T-helper 17 cell (primary cell): ENCODE results near the gene RASA3. TPM values are rescaled to one million over a fixed set of nuclear protein-coding genes. Genes with fewer than 3 reads are reported as not detected.
"Not testable (repeated sequence)": the region's sequence is repeated elsewhere in the genome, so short reads cannot be mapped to it uniquely, and the experiment has no call there.

ENCODE experiments used
- ATAC-seq: fragments of 150-1000 bp; cut with Tn5 transposase; 2 replicates; pipeline ENCODE4 v1.10.0; 2021; ENCODE audit warnings: mild to moderate bottlenecking, moderate library complexity
- DNase-seq, 3 donors: peaks; one replicate each; pipeline versions ENCODE4 v3.0.0 to v3.0.0-alpha.2; 2020 to 2021
- H3K9me3 ChIP-seq: one replicate; pipeline ENCODE4 v1.7.0; 2013; ENCODE audit warnings: low read length, mild to moderate bottlenecking; ENCODE audit not compliant: control insufficient read depth, poor library complexity, severe bottlenecking
- H3K27ac Mint-ChIP-seq: one replicate; pipeline ENCODE4 v1.8.0; 2022; ENCODE audit warnings: mild to moderate bottlenecking, moderate library complexity, mixed read lengths
- H3K27me3 Mint-ChIP-seq: one replicate; pipeline ENCODE4 v1.8.0; 2022; ENCODE audit warnings: mixed read lengths
- H3K36me3 Mint-ChIP-seq: one replicate; pipeline ENCODE4 v1.8.0; 2022; ENCODE audit warnings: low read depth, mixed read lengths
- H3K4me1 Mint-ChIP-seq: one replicate; pipeline ENCODE4 v1.8.0; 2022; ENCODE audit warnings: mild to moderate bottlenecking, mixed read lengths
- H3K4me3 Mint-ChIP-seq: one replicate; pipeline ENCODE4 v1.8.0; 2022; ENCODE audit warnings: mild to moderate bottlenecking, moderate library complexity, mixed read lengths
- total RNA-seq, 4 donors: library from RNA in 2 of 4; stranded (reverse) in 2 of 4; gene quantifications; one replicate each; pipeline ENCODE4 v1.2.3 and lab custom pipeline; 2022 to 2026

Gene RASA3, protein sequence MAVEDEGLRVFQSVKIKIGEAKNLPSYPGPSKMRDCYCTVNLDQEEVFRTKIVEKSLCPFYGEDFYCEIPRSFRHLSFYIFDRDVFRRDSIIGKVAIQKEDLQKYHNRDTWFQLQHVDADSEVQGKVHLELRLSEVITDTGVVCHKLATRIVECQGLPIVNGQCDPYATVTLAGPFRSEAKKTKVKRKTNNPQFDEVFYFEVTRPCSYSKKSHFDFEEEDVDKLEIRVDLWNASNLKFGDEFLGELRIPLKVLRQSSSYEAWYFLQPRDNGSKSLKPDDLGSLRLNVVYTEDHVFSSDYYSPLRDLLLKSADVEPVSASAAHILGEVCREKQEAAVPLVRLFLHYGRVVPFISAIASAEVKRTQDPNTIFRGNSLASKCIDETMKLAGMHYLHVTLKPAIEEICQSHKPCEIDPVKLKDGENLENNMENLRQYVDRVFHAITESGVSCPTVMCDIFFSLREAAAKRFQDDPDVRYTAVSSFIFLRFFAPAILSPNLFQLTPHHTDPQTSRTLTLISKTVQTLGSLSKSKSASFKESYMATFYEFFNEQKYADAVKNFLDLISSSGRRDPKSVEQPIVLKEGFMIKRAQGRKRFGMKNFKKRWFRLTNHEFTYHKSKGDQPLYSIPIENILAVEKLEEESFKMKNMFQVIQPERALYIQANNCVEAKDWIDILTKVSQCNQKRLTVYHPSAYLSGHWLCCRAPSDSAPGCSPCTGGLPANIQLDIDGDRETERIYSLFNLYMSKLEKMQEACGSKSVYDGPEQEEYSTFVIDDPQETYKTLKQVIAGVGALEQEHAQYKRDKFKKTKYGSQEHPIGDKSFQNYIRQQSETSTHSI
- 100 to 1,000 TPM; 204 to 215 TPM for total RNA-seq
- 310 to 398 reads per million in 2 donors for total RNA-seq (lab: John Stamatoyannopoulos, UW)

DNA sequence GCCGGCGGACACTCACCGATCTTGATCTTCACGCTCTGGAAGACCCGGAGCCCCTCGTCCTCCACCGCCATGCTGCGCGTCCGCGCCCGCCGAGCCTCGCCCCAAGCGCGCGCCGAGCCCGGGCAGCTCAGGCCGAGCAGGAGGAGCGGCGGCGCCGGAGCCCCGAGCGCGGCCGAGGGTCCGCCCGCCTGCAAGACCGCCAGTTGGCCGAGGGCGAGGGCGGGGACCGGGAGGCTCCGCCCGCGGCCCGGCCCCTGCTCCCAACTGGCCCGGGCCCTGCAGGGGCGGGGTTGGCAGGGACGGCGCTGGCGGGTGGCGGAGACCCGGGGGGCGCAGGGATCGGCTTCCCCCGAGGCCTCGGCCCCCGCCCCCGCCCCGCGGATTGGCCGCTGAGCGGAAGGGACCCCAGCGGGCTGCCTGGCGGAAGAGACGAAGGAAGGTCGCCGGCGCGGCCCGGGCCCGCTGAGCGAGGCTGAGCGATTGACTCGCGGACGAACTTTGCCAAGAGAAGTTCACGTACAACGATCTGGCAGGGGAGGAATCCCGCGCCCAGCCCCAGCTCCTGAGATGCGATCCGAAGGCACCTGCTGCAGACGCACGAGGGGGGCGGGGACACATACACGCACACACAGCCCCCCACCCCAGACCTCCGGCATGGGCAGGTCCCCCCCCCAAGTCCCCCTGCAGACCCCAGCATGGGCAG, at the start of gene RASA3:
Gene RASA3 (minus strand): TSS at position 205 of the 703 bp plus-strand sequence. CDS start 134 bp downstream, at position 71.
- Mint-ChIP-seq H3K4me1 (peaks cover 48% of the 10 kb centered on the region), H3K27ac (peak within 1 kb of the TSS; percentile 99)

GRCh38 chr13:114179087-114179658, 46.8 kb upstream of the RASA3 start, which contains the start of gene CFAP97D2:
Gene CFAP97D2, plus strand, starts transcription at chr13:114179257. Its CDS starts 74 bp downstream, at chr13:114179331.
- Mint-ChIP-seq H3K36me3 (peaks cover 10% of the 10 kb centered on the region), H3K27ac (peak within 1 kb of the TSS; percentile 51), H3K27me3 (peaks cover 12% of the 10 kb centered on the region), H3K4me3 (no peak within 1 kb of the TSS), H3K4me1 (peaks cover 22% of the 10 kb centered on the region)
- DNase-seq (no peak), ATAC-seq (no peak)
- no peaks in the 10 kb centered on the region for H3K9me3 ChIP-seq

More for the DNA sequence above, at the start of gene RASA3:
- H3K9me3 ChIP-seq = no peaks in the 10 kb centered on the region
- ATAC-seq = peak; percentile 60
- H3K27me3 Mint-ChIP-seq = no peaks in the 10 kb centered on the region
- H3K36me3 Mint-ChIP-seq = peaks cover 14% of the 10 kb centered on the region
- DNase-seq = peak; percentile 44 to 70 (median 68)
- H3K4me3 Mint-ChIP-seq = peak within 1 kb of the TSS; percentile 97

DNA sequence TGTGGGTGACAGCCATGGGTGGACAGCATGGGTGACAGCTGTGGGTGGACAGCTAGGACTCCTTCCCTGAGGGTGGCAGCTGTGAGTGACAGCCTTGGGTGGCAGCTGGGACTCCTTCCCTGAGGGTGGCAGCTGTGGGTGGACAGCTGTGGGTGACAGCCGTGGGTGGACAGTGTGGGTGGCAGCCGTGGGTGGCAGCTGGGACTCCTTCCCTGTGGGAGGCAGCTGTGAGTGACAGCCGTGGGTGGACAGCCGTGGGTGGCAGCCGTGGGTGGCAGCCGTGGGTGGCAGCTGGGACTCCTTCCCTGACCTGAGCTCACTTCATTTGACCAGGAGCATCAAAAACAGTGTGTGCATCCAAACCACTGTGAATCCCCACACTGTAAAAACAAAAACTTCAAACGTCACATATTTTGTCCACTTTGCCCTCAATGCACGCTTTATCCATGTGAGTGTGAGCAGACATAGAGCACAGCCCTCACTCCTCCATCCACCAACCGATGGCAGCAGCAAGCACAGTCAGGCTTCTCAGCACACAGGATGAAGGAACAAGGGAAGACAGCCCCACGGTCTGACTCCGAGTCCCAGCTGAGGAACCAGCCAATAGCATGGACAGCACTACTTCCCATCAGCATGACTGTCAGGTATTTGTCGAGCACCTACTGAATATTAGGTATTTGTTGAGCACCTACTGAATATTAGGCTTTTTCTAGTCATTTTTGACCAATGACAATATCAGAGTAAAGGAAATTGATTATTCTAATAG, 45.0 kb upstream of the RASA3 start:
- peaks cover 22% of the 10 kb centered on the region for H3K4me1 Mint-ChIP-seq
- no peak overlapping the region for H3K4me3 Mint-ChIP-seq
- peaks cover 12% of the 10 kb centered on the region for H3K27me3 Mint-ChIP-seq
- no peak overlapping the region for H3K27ac Mint-ChIP-seq
- no peak for DNase-seq
- H3K9me3 ChIP-seq = no peaks in the 10 kb centered on the region
- peaks cover 10% of the 10 kb centered on the region for H3K36me3 Mint-ChIP-seq
- no peak for ATAC-seq

DNA sequence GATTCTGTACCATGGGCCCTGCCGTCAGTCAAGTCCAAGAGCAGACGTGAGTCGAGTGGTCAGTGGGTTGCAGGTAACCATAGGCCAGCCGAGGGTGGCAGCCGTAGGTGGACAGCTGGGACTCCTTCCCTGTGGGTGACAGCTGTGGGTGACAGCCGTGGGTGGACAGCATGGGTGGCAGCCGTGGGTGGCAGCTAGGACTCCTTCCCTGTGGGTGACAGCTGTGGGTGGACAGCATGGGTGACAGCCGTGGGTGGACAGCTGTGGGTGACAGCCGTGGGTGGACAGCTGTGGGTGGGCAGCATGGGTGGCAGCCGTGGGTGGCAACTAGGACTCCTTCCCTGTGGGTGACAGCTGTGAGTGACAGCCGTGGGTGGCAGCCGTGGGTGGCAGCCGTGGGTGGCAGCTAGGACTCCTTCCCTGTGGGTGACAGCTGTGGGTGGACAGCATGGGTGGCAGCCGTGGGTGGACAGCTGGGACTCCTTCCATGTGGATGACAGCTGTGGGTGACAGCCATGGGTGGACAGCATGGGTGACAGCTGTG, 44.0 kb upstream of the RASA3 start:
- Mint-ChIP-seq H3K4me1 (peaks cover 22% of the 10 kb centered on the region), H3K27me3 (peaks cover 12% of the 10 kb centered on the region), H3K36me3 (peaks cover 10% of the 10 kb centered on the region), H3K27ac (peak overlapping the region; percentile 63)
- not testable (repeated sequence) for ATAC-seq, DNase-seq, H3K4me3 Mint-ChIP-seq, H3K9me3 ChIP-seq

GRCh38 chr13:114174529-114174961, 42.1 kb upstream of the RASA3 start:
- no peak overlapping the region for H3K27ac Mint-ChIP-seq
- H3K4me3 Mint-ChIP-seq = no peak overlapping the region
- H3K36me3 Mint-ChIP-seq = no peaks in the 10 kb centered on the region
- peaks cover 11% of the 10 kb centered on the region for H3K4me1 Mint-ChIP-seq
- H3K9me3 ChIP-seq = no peaks in the 10 kb centered on the region
- H3K27me3 Mint-ChIP-seq = no peaks in the 10 kb centered on the region
- DNase-seq (no peak), ATAC-seq (peak; percentile 33)

DNA sequence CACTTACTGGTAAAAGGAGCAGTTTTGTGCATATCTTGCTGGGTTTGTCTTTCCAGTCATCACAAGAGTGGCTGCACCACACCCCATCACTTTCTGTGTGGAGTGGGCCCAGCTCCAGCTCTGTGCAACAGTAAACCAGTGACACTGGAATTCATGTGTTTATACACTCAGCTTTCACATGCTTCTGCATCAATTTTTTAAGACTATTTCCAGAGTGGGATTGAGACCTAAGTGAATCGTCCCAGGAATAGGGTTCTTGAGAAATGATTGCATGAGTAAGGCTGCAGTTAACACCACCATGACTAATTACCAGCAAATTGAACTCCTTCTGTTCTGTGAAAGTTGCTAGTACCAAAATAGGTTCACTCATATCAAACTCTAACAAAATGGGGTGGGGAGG, 41.3 kb upstream of the RASA3 start:
- no peak for ATAC-seq
- Mint-ChIP-seq H3K4me3 (no peak overlapping the region), H3K27ac (no peak overlapping the region), H3K4me1 (peaks cover 10% of the 10 kb centered on the region), H3K36me3 (no peaks in the 10 kb centered on the region), H3K27me3 (no peaks in the 10 kb centered on the region)
- H3K9me3 ChIP-seq = no peaks in the 10 kb centered on the region
- DNase-seq = no peak

DNA sequence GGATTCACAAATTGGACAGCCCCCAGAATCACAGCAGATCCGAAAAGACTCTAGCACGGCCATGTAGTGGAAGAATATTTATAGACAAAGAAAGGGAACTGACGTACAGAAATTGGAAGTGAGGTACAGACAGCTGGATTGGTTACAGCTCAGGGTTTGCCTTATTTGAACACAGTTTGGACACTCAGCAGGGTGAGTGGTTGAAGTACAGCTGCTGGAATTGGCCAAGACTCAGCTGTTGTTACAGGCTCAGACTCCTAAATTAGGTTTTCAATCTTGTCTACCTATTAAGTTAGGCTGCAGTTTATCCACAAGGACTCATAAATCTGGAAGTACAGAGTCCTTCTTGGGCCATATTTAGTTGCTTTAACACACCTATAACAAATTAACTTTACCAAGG, 40.8 kb upstream of the RASA3 start:
- ATAC-seq (no peak), DNase-seq (no peak)
- Mint-ChIP-seq H3K27me3 (no peaks in the 10 kb centered on the region), H3K36me3 (no peaks in the 10 kb centered on the region), H3K4me3 (no peak overlapping the region), H3K4me1 (peaks cover 5% of the 10 kb centered on the region), H3K27ac (no peak overlapping the region)
- no peaks in the 10 kb centered on the region for H3K9me3 ChIP-seq

- no peak for DNase-seq
- no peak overlapping the region for H3K4me3 Mint-ChIP-seq
- peaks cover 24% of the 10 kb centered on the region for H3K4me1 Mint-ChIP-seq
- ATAC-seq = no peak
- peak overlapping the region; percentile 47 for H3K27ac Mint-ChIP-seq
- H3K36me3 Mint-ChIP-seq = no peaks in the 10 kb centered on the region
- no peaks in the 10 kb centered on the region for H3K9me3 ChIP-seq
- H3K27me3 Mint-ChIP-seq = no peaks in the 10 kb centered on the region
These were observed 35.5 kb upstream of the RASA3 start for GRCh38 chr13:114167885-114168284.

GRCh38 chr13:114167426-114167825, 35.0 kb upstream of the RASA3 start:
- no peaks in the 10 kb centered on the region for H3K9me3 ChIP-seq
- peaks cover 28% of the 10 kb centered on the region for H3K4me1 Mint-ChIP-seq
- DNase-seq (no peak), ATAC-seq (no peak)
- no peak overlapping the region for H3K4me3 Mint-ChIP-seq
- H3K36me3 Mint-ChIP-seq = no peaks in the 10 kb centered on the region
- H3K27me3 Mint-ChIP-seq = no peaks in the 10 kb centered on the region
- peak overlapping the region; percentile 47 for H3K27ac Mint-ChIP-seq

DNA sequence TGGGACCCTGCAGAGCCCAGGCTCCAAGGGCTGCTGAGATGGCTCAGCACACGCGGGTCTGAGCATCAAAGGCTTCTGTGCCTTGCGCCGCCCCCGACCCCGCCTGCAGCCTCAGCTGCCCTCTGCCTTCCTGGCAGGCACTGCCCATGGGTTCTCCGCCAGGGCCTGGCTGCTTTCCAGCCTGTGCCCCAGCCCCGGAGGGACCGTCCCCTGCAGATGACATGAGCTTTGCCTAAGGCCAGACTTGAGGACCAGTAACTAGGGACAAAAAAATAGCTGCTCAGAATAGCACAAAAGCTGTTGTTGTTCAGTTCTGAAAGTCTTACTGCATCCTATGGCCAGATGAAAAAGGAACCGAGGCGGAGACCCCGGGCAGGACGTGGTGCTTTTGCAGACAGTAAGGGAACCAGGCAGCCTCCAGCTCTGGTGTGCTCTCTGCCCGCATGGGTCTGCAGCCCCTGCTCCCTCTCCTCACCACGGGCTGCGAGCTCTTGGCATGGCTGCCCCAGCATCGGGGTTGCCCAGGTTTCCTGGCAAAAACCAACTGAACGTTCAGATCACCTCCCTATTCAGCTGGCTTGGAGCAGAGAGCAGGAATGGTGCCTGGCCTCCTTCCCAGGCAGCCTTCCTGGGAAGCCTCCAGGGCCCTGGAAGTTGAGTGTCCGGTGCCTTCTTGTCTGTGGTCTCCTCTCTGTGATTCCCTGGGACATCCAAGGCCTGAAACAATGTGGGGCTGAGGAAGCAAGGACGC, 34.1 kb upstream of the RASA3 start:
- ATAC-seq = no peak
- DNase-seq = no peak
- Mint-ChIP-seq H3K36me3 (no peaks in the 10 kb centered on the region), H3K4me3 (no peak overlapping the region), H3K4me1 (peaks cover 36% of the 10 kb centered on the region), H3K27me3 (no peaks in the 10 kb centered on the region), H3K27ac (peak overlapping the region; percentile 47)
- no peaks in the 10 kb centered on the region for H3K9me3 ChIP-seq

- H3K9me3 ChIP-seq = no peaks in the 10 kb centered on the region
- Mint-ChIP-seq H3K4me1 (peaks cover 41% of the 10 kb centered on the region), H3K27me3 (no peaks in the 10 kb centered on the region), H3K4me3 (peak overlapping the region; percentile 7), H3K27ac (peak overlapping the region; percentile 63), H3K36me3 (no peaks in the 10 kb centered on the region)
- ATAC-seq (no peak), DNase-seq (no peak)
These were observed 32.4 kb upstream of the RASA3 start for GRCh38 chr13:114164681-114165429.
